22Rv1 (cell line): ENCODE data around the gene AGTR1.

Experiments
- H3K27ac ChIP-seq: fragments of 450-650 bp; 2 replicates; pipeline ENCODE4 v1.5.1; 2017
- CTCF ChIP-seq: fragments of 450-650 bp; IDR thresholded peaks from 2 replicates; pipeline ENCODE4 v1.5.1; 2017; ENCODE audit warnings: mild to moderate bottlenecking
- ZFX ChIP-seq: fragments of 450-650 bp; IDR thresholded peaks from 2 replicates; pipeline ENCODE4 v1.6.1; 2017; ENCODE audit warnings: antibody characterized with exemption, borderline replicate concordance

AGTR1 gene

GRCh38 chr3:148735597-148735996 lies 37.9 kb downstream of the AGTR1 start:
- TF ChIP-seq ZFX = no peak
- H3K27ac ChIP-seq = no peak overlapping the region

- TF ChIP-seq CTCF (no peak), ZFX (no peak)
- H3K27ac ChIP-seq = no peak overlapping the region
Measured at GRCh38 chr3:148736086-148736485, 38.4 kb downstream of the AGTR1 start.

GRCh38 chr3:148737104-148737530 lies 39.4 kb downstream of the AGTR1 start:
- TF ChIP-seq ZFX (no peak), CTCF (no peak)
- no peak overlapping the region for H3K27ac ChIP-seq

- TF ChIP-seq ZFX = no peak
- TF ChIP-seq CTCF = no peak
- no peak overlapping the region for H3K27ac ChIP-seq
Measured at GRCh38 chr3:148739720-148740119, 42.0 kb downstream of the AGTR1 start.

- H3K27ac ChIP-seq = no peak overlapping the region
- TF ChIP-seq ZFX (no peak), CTCF (no peak)
Measured at GRCh38 chr3:148740291-148740690, 42.6 kb downstream of the AGTR1 start.

GRCh38 chr3:148741219-148741618 lies 43.5 kb downstream of the AGTR1 start:
- H3K27ac ChIP-seq = no peak overlapping the region
- TF ChIP-seq ZFX (no peak), CTCF (no peak)

- no peak overlapping the region for H3K27ac ChIP-seq
- TF ChIP-seq ZFX = no peak
- no peak for TF ChIP-seq CTCF
Measured at GRCh38 chr3:148742118-148742517, 44.4 kb downstream of the AGTR1 start.

- TF ChIP-seq CTCF (no peak), ZFX (no peak)
Measured at GRCh38 chr3:148746053-148746452, 48.4 kb downstream of the AGTR1 start.

More at GRCh38 chr3:148746053-148746452, 48.4 kb downstream of the AGTR1 start:
- H3K27ac ChIP-seq = no peak overlapping the region
